ENCODE measurements around the gene VSIG1. TPM values are rescaled to one million over a fixed set of nuclear protein-coding genes. Genes with fewer than 3 reads are reported as not detected.

VSIG1 gene
- total and polyA plus RNA-seq, 2 donors (not counting 1 experiment from before 2014, with no cell fraction given), result 5.4 to 8.6 TPM

GRCh38 chrX:108081110-108081509 lies 36.2 kb downstream of the VSIG1 start:
- intact Hi-C loops (cut with micrococcal nuclease), result no loop called here
- Mint-ChIP-seq H3K27me3 (no peaks in the 10 kb centered on the region), H3K4me3 (no peak overlapping the region), H3K4me1 (no peaks in the 10 kb centered on the region), H3K27ac (no peak overlapping the region), H3K9me3 (ENCODE audit: insufficient read depth) (no peaks in the 10 kb centered on the region)
- ChIA-PET POLR2A (no interaction called here), CTCF (no interaction called here)
- peaks cover 0 to 9% of the 10 kb centered on the region in 2 experiments for H3K36me3 ChIP-seq (replicated peaks in 1 of 2; ENCODE audit: control extremely low read depth in 1 of 2, control insufficient read depth in 1 of 2, extremely low read depth in 1 of 2, insufficient read depth in 2 of 2, low read length in 1 of 2)
- DNase-seq (no peak), ATAC-seq (ENCODE audit: low read depth) (no peak)
- TF ChIP-seq EZH2 (IDR thresholded peaks at IDR 0.05; ENCODE audit: borderline replicate concordance, insufficient read depth, low read depth, low read length, poor library complexity, severe bottlenecking) (no peak), CTCF (IDR thresholded peaks at IDR 0.05) (no peak)
- H3K79me2 ChIP-seq (ENCODE audit: control insufficient read depth, insufficient read depth, low read length), result no peaks in the 10 kb centered on the region
- WGBS (ENCODE audit: insufficient coverage), result no CpG with 5 or more reads among the region's 2 CpGs
- H3K4me1 ChIP-seq (ENCODE audit: control insufficient read depth in 2 of 2, insufficient read depth in 2 of 2, low read length in 2 of 2), result no peaks in the 10 kb centered on the region
- H3K9me3 ChIP-seq (ENCODE audit: control extremely low read depth in 1 of 3, control insufficient read depth in 2 of 3, insufficient read depth in 1 of 3, low read length in 2 of 3), result no peaks in the 10 kb centered on the region
- no peaks in the 10 kb centered on the region for H4K20me1 ChIP-seq (ENCODE audit: control insufficient read depth, insufficient read depth, low read length, poor library complexity, severe bottlenecking)
- no peak overlapping the region for H2AFZ ChIP-seq (ENCODE audit: insufficient read depth, low read depth, low read length, poor library complexity, severe bottlenecking)
- no peak overlapping the region for H3K27ac ChIP-seq (ENCODE audit: low read length in 2 of 2)
- no peak overlapping the region for H3K9ac ChIP-seq (ENCODE audit: low read length)
- no peak overlapping the region for H3K4me3 ChIP-seq (ENCODE audit: control extremely low read depth in 1 of 5, extremely low read depth in 1 of 5, insufficient read depth in 1 of 5, low read depth in 2 of 5, low read length in 4 of 5)
- no peaks in the 10 kb centered on the region for H3K27me3 ChIP-seq (replicated peaks in 1 of 4; ENCODE audit: control extremely low read depth in 1 of 4, control insufficient read depth in 3 of 4, insufficient read depth in 4 of 4, low read length in 3 of 4)
- H3K4me2 ChIP-seq (replicated peaks; ENCODE audit: low read depth, low read length, poor library complexity, severe bottlenecking), result no peak overlapping the region

GRCh38 chrX:108087792-108088191 lies 42.9 kb downstream of the VSIG1 start:
- H3K27ac Mint-ChIP-seq, result no peak overlapping the region
- Histone ChIP-seq H3K36me3 (replicated peaks in 1 of 2; ENCODE audit: control extremely low read depth in 1 of 2, control insufficient read depth in 1 of 2, extremely low read depth in 1 of 2, insufficient read depth in 2 of 2, low read length in 1 of 2) (peaks cover 0 to 26% of the 10 kb centered on the region in 2 experiments), H3K27me3 (replicated peaks in 1 of 4; ENCODE audit: control extremely low read depth in 1 of 4, control insufficient read depth in 3 of 4, insufficient read depth in 4 of 4, low read length in 3 of 4) (no peaks in the 10 kb centered on the region), H3K79me2 (ENCODE audit: control insufficient read depth, insufficient read depth, low read length) (peaks cover 10% of the 10 kb centered on the region), H3K4me2 (replicated peaks; ENCODE audit: low read depth, low read length, poor library complexity, severe bottlenecking) (no peak overlapping the region), H3K9me3 (ENCODE audit: control extremely low read depth in 1 of 3, control insufficient read depth in 2 of 3, insufficient read depth in 1 of 3, low read length in 2 of 3) (no peaks in the 10 kb centered on the region), H3K27ac (ENCODE audit: low read length in 2 of 2) (no peak overlapping the region), H3K4me3 (ENCODE audit: control extremely low read depth in 1 of 5, extremely low read depth in 1 of 5, insufficient read depth in 1 of 5, low read depth in 2 of 5, low read length in 4 of 5) (no peak overlapping the region), H4K20me1 (ENCODE audit: control insufficient read depth, insufficient read depth, low read length, poor library complexity, severe bottlenecking) (no peaks in the 10 kb centered on the region), H3K9ac (ENCODE audit: low read length) (no peak overlapping the region), H2AFZ (ENCODE audit: insufficient read depth, low read depth, low read length, poor library complexity, severe bottlenecking) (no peak overlapping the region), H3K4me1 (ENCODE audit: control insufficient read depth in 2 of 2, insufficient read depth in 2 of 2, low read length in 2 of 2) (peaks cover 4 to 8% of the 10 kb centered on the region in 2 donors)
- POLR2A ChIA-PET, result no interaction called here
- H3K27me3 Mint-ChIP-seq, result no peaks in the 10 kb centered on the region
- ATAC-seq (ENCODE audit: low read depth) (no peak), DNase-seq (no peak)
- 100% methylated on average over 4 of the region's 6 CpGs for WGBS (ENCODE audit: insufficient coverage)
- peaks cover 5% of the 10 kb centered on the region for H3K4me1 Mint-ChIP-seq
- TF ChIP-seq CTCF (IDR thresholded peaks at IDR 0.05), result no peak
- TF ChIP-seq EZH2 (IDR thresholded peaks at IDR 0.05; ENCODE audit: borderline replicate concordance, insufficient read depth, low read depth, low read length, poor library complexity, severe bottlenecking), result no peak
- intact Hi-C loops (cut with micrococcal nuclease), result no loop called here
- H3K4me3 Mint-ChIP-seq, result no peak overlapping the region
- CTCF ChIA-PET, result no interaction called here
- H3K9me3 Mint-ChIP-seq (ENCODE audit: insufficient read depth), result no peaks in the 10 kb centered on the region

Measured in B cell (primary cell).